GM21381 (cell line): ENCODE measurements around the gene SRP9.
"Not testable (repeated sequence)": the region's sequence is repeated elsewhere in the genome, so short reads cannot be mapped to it uniquely, and the experiment has no call there.

ENCODE experiments used
- ATAC-seq: cut with Tn5 transposase; IDR thresholded peaks from one replicate; pipeline ENCODE4 v1.9.1; 2021; ENCODE audit warnings: mild to moderate bottlenecking, moderate library complexity; ENCODE audit not compliant: unreplicated experiment

Gene SRP9

GRCh38 chr1:225772848-225773247 is 4.8 kb upstream of the SRP9 start:
- no peak for ATAC-seq

- no peak for ATAC-seq
These were observed 3.1 kb upstream of the SRP9 start for GRCh38 chr1:225774281-225775147.

- ATAC-seq, result no peak
These were observed 1.3 kb upstream of the SRP9 start for GRCh38 chr1:225776294-225776693.

DNA sequence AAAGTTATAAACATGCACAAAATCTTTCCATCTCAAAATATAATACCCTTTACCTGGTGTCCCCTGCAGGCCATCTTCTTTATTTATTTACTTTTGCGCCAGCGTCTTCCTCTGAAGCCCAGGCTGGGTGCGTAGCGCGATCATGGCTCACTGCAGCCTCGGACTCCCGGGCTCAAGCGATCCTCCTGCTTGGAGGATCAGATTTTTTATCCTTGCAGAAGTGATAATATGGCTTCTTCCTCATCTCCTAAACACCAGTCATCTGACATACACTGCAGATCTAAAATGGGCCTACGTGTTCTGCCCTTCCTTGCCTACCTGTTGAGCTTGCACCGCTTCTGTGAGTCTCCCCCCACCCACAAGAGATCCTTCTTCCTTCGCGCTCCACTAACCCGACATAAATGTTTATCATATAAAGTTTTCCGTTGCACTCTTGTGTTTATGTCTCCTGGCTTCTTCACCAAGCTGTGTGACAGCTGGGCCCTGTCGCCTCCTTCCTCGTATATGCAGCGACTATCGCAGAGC is 506 bp upstream of the SRP9 start:
- peak; percentile 8 for ATAC-seq

GRCh38 chr1:225778337-225778669 is 677 bp downstream of the SRP9 start:
- ATAC-seq, result no peak

DNA sequence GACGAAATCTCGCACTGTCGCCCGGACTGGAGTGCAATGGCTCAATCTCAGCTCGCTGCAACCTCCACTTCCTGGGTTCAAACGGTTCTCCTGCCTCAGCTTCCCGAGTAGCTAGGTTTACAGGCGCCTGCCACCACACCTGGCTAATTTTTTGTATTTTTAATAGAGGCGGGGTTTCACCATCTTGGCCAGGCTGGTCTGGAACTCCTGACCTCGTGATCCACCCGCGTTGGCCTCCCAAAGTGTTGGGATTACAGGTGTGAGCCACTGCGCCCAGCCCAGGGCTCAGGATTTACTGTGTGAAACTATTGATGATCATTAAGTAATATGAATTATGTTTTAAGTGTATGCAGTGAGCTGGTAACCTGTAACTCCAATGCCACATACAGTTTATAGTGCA is 1.5 kb downstream of the SRP9 start:
- ATAC-seq, result not testable (repeated sequence)

GRCh38 chr1:225780134-225780533 is 2.5 kb downstream of the SRP9 start:
- ATAC-seq, result no peak

DNA sequence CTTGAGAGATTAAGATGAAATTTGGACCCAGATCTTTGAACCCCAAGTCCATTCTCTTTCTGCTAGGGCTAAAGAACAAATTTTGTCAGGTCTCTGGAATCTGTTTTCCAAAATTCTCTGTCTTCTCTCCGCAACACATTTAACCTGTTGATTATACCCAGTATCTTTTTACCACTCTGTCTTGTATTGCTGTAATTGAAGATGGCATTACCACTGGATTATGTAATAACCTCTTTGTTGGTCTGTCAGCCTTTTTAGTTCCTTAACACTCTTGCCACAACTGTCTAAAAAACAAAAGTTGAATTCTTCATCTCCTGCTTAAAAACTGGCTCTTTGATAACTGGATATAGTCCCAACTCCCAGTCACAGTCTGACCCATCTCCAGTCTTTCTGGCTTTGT is 3.0 kb downstream of the SRP9 start:
- ATAC-seq, result no peak

DNA sequence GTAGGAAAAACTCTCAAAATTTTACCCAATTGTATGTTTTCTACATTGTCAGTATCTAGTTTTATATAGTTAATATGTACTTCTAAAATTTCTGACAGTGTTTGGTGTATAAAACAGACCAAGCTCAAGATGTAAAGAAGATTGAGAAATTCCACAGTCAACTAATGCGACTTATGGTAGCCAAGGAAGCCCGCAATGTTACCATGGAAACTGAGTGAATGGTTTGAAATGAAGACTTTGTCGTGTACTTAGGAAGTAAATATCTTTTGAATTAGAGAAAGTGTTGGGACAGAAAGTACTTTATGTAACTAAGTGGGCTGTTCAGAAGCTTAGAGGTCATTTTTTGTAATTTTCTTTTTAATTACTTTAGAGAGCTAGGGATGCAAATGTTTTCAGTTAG is 11.5 kb downstream of the SRP9 start:
- not testable (repeated sequence) for ATAC-seq

- ATAC-seq, result no peak
These were observed 17.3 kb downstream of the SRP9 start for GRCh38 chr1:225794954-225795353.

GRCh38 chr1:225796097-225796496 is 18.5 kb downstream of the SRP9 start:
- ATAC-seq, result not testable (repeated sequence)

DNA sequence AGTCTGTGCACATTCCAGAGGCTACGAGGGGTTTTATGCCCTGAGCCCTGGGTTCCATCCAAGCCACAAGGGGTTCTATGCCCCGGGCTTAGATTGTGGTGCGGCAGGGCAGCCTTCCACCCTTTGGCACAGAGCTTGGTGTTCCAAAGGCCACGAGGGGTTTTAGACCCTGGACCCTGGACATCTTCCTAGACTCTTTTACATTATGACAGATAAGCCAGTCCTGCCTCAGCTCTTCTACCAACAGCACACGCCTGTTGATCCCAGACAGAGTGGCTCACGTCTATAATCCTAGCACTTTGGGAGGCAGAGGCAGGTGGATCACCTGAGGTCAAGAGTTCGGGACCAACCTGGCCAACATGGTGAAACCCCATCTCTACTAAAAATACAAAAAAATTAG is 23.5 kb downstream of the SRP9 start:
- not testable (repeated sequence) for ATAC-seq

GRCh38 chr1:225806249-225806648 is 28.6 kb downstream of the SRP9 start:
- no peak for ATAC-seq

GRCh38 chr1:225806736-225807135 is 29.1 kb downstream of the SRP9 start:
- ATAC-seq, result not testable (repeated sequence)

DNA sequence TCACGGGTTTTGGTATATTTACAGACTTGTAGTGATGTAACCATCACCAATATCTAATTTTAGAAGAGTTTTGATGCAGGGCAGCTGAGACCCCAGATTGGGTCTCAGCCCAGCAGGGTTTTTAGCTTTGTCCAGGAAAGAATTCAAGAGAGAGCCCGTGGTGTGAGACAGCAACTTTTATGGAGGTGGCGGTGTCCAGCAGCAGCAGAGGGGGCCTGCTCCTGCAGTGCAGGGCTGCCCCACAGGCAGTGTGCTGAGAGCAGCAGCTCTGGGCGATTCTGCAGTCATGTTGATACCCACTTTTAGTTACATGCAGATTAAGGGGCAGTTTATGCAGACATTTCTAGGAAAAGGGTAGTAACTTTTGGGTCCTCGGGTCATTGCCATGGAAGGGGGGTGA is 30.5 kb downstream of the SRP9 start:
- no peak for ATAC-seq

GRCh38 chr1:225809842-225810578 is 32.4 kb downstream of the SRP9 start, which contains the start of gene EPHX1:
Gene EPHX1, plus strand, starts transcription at chr1:225810124. Its CDS starts 18,606 bp downstream, at chr1:225828730.
- peak; percentile 99 for ATAC-seq

GRCh38 chr1:225810579-225811538 is 33.2 kb downstream of the SRP9 start:
- not testable (repeated sequence) for ATAC-seq

DNA sequence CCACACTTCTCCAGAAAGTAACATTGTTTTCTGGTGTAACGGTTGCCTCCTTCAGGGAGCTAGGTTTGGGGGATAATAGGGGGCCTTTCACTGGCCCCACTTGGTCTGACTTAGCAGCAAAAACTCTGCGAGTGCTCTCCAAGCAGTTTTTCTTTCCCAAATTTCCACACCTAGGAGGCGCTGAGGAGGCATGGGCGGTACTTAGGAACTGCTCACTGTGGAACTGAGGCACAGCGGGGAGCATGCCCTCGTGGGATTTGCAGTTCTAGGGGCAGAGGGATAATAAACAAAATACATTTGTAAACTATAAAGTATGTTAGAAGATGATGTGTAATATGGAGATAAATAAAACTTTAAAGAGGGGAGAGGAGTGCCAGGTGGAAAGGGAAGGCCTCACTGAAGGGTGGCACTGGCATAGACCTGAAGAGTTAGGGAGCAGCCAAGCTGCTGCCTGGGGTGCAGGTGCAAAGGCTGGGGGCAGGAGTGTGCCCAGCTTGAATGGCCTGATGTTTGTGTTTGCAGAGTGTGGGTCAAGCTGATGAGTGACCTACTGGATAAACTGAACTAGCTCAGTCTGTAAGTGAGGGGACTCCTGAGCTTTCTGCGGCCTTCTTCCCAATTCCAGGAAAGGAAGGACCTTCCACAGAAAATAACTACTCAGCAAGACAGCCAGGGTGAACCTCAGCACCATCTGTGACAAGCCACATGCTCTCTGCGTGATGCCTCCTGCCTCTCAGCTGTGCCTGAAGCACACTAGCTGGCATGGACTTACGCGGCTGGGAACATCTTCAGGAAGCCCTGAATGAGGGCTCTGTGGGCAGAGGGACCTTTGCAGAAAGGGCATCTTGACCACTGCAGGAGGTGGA is 34.2 kb downstream of the SRP9 start:
- no peak for ATAC-seq

DNA sequence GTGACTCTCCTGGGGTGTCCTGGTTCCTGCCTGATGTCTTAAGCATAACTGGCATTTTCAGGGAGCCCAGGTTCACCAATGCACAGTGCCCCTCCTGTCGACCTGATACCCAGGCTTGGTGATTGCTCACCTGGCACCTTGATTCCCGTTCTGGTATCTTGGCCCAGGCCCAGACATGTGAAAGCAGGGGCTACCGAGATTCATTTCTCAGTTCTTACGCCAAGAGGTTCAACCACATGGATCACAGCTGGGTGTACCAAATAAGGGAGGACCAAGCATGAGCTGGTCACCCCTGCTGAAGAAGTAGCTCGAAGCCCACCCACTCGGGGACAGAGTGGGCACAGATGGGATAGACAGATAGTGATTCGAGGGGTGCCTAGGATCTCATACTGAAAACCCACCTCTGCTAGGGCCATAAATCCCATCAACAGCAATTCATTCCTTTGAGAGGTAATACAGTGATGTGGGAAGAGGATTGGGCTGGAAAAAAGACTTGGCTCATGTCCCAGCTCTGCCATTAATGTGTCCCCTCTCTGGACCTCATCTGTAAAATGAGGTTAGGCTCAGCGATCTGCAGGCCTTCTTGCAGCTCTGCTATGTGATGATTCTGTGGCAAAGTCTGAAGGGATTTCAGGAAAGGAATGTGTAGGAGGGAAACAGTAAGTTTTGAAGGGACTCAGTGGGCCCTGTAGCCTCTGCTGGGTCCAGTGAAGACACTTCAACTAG is 35.0 kb downstream of the SRP9 start:
- ATAC-seq, result no peak
